Skeletal muscle satellite cell (primary cell): Measurements from ENCODE around the gene TMEM51.

Experiments used
- H3K27me3 ChIP-seq: 2 replicates; pipeline ENCODE4 v1.7.0; 2013; ENCODE audit warnings: low read length; ENCODE audit not compliant: control insufficient read depth, insufficient read depth
- H3K36me3 ChIP-seq: 2 replicates; pipeline ENCODE4 v1.7.0; 2013; ENCODE audit warnings: mild to moderate bottlenecking, control low read depth, low read length; ENCODE audit not compliant: insufficient read depth
- H3K4me1 ChIP-seq: 2 replicates; pipeline ENCODE4 v1.7.0; 2013; ENCODE audit warnings: low read length; ENCODE audit not compliant: control insufficient read depth, insufficient read depth
- H3K4me2 ChIP-seq: 2 replicates; pipeline ENCODE4 v1.7.0; 2013; ENCODE audit warnings: mild to moderate bottlenecking, low read length
- H3K4me3 ChIP-seq: 2 replicates; pipeline ENCODE4 v1.7.0; 2013; ENCODE audit warnings: low read length
- H3K9ac ChIP-seq: 2 replicates; pipeline ENCODE4 v1.7.0; 2013; ENCODE audit warnings: mild to moderate bottlenecking, low read depth, low read length, moderate library complexity
- H3K9me3 ChIP-seq: replicated peaks from 2 replicates; pipeline ENCODE4 v1.7.0; 2013; ENCODE audit warnings: mild to moderate bottlenecking, control low read depth, low read length

The TMEM51 gene

GRCh38 chr1:15249081-15249480 lies 95.5 kb downstream of the TMEM51 start:
- H3K9ac ChIP-seq: no peak overlapping the region
- no peak overlapping the region for H3K4me3 ChIP-seq
- H3K27me3 ChIP-seq: peaks cover 83% of the 10 kb centered on the region
- no peaks in the 10 kb centered on the region for H3K9me3 ChIP-seq
- H3K36me3 ChIP-seq: no peaks in the 10 kb centered on the region
- H3K4me1 ChIP-seq: no peaks in the 10 kb centered on the region
- no peak overlapping the region for H3K4me2 ChIP-seq

GRCh38 chr1:15251857-15252835 lies 98.6 kb downstream of the TMEM51 start:
- Histone ChIP-seq H3K27me3 (peaks cover 77% of the 10 kb centered on the region), H3K4me2 (no peak overlapping the region), H3K9ac (no peak overlapping the region), H3K36me3 (no peaks in the 10 kb centered on the region), H3K4me3 (no peak overlapping the region), H3K9me3 (no peaks in the 10 kb centered on the region), H3K4me1 (no peaks in the 10 kb centered on the region)

- Histone ChIP-seq H3K4me2 (no peak overlapping the region), H3K4me1 (no peaks in the 10 kb centered on the region), H3K27me3 (peaks cover 68% of the 10 kb centered on the region), H3K4me3 (no peak overlapping the region), H3K9ac (no peak overlapping the region), H3K9me3 (no peaks in the 10 kb centered on the region), H3K36me3 (no peaks in the 10 kb centered on the region)
Observed at GRCh38 chr1:15254559-15254958, 101.0 kb downstream of the TMEM51 start.

GRCh38 chr1:15255582-15256149 lies 102.1 kb downstream of the TMEM51 start:
- H3K36me3 ChIP-seq: no peaks in the 10 kb centered on the region
- no peak overlapping the region for H3K4me2 ChIP-seq
- H3K9me3 ChIP-seq: no peaks in the 10 kb centered on the region
- no peak overlapping the region for H3K4me3 ChIP-seq
- no peaks in the 10 kb centered on the region for H3K4me1 ChIP-seq
- no peak overlapping the region for H3K9ac ChIP-seq
- H3K27me3 ChIP-seq: peaks cover 57% of the 10 kb centered on the region

- H3K9ac ChIP-seq: no peak overlapping the region
- H3K4me3 ChIP-seq: no peak overlapping the region
- no peaks in the 10 kb centered on the region for H3K9me3 ChIP-seq
- no peaks in the 10 kb centered on the region for H3K4me1 ChIP-seq
- H3K27me3 ChIP-seq: peaks cover 49% of the 10 kb centered on the region
- H3K36me3 ChIP-seq: no peaks in the 10 kb centered on the region
- H3K4me2 ChIP-seq: no peak overlapping the region
Observed at GRCh38 chr1:15256584-15256983, 103.0 kb downstream of the TMEM51 start.

- H3K27me3 ChIP-seq: peaks cover 42% of the 10 kb centered on the region
- no peak overlapping the region for H3K9ac ChIP-seq
- H3K4me3 ChIP-seq: no peak overlapping the region
- H3K4me2 ChIP-seq: no peak overlapping the region
- H3K36me3 ChIP-seq: no peaks in the 10 kb centered on the region
- no peaks in the 10 kb centered on the region for H3K4me1 ChIP-seq
- H3K9me3 ChIP-seq: no peaks in the 10 kb centered on the region
Observed at GRCh38 chr1:15257309-15257708, 103.8 kb downstream of the TMEM51 start.

- H3K4me2 ChIP-seq: no peak overlapping the region
- H3K9me3 ChIP-seq: no peaks in the 10 kb centered on the region
- H3K27me3 ChIP-seq: peaks cover 27% of the 10 kb centered on the region
- no peaks in the 10 kb centered on the region for H3K36me3 ChIP-seq
- H3K4me3 ChIP-seq: no peak overlapping the region
- no peaks in the 10 kb centered on the region for H3K4me1 ChIP-seq
- H3K9ac ChIP-seq: no peak overlapping the region
Observed at GRCh38 chr1:15258833-15259621, 105.5 kb downstream of the TMEM51 start.

- Histone ChIP-seq H3K4me2 (no peak overlapping the region), H3K9ac (no peak overlapping the region), H3K36me3 (no peaks in the 10 kb centered on the region), H3K4me1 (no peaks in the 10 kb centered on the region), H3K9me3 (no peaks in the 10 kb centered on the region), H3K4me3 (no peak overlapping the region), H3K27me3 (peaks cover 21% of the 10 kb centered on the region)
Observed at GRCh38 chr1:15259622-15260007, 106.1 kb downstream of the TMEM51 start.

GRCh38 chr1:15260418-15261154 lies 107.0 kb downstream of the TMEM51 start:
- Histone ChIP-seq H3K9ac (no peak overlapping the region), H3K9me3 (no peaks in the 10 kb centered on the region), H3K36me3 (no peaks in the 10 kb centered on the region), H3K4me1 (no peaks in the 10 kb centered on the region), H3K4me2 (no peak overlapping the region), H3K4me3 (no peak overlapping the region), H3K27me3 (peaks cover 18% of the 10 kb centered on the region)

- Histone ChIP-seq H3K36me3 (no peaks in the 10 kb centered on the region), H3K4me3 (no peak overlapping the region), H3K9ac (no peak overlapping the region), H3K4me1 (no peaks in the 10 kb centered on the region), H3K4me2 (no peak overlapping the region), H3K27me3 (peaks cover 17% of the 10 kb centered on the region), H3K9me3 (no peaks in the 10 kb centered on the region)
Observed at GRCh38 chr1:15261155-15262002, 107.8 kb downstream of the TMEM51 start.
